H1 (cell line): ENCODE measurements around the gene NRXN2. TPM values are rescaled to one million over a fixed set of nuclear protein-coding genes. Genes with fewer than 3 reads are reported as not detected.

ENCODE experiments used
- CTCF ChIA-PET: fragments of 300-600 bp; sonication (Branson Sonifier 250); formaldehyde crosslinking; loops from one replicate; lab custom pipeline; 2021; ENCODE audit not compliant: partially characterized antibody; lab: Charles Lee
- POLR2A ChIA-PET: fragments of 300-600 bp; sonication (Branson Sonifier 250); formaldehyde crosslinking; loops from one replicate; lab custom pipeline; 2021; ENCODE audit warnings: inconsistent platforms; ENCODE audit not compliant: partially characterized antibody; lab: Charles Lee
- DNase-seq, 2 experiments: peaks; one replicate each; pipeline versions ENCODE4 v3.0.0 to v3.0.0-alpha.2; 2010 to 2022; ENCODE audit warnings: low spot score in 2 of 2, low read depth in 1 of 2, mixed read lengths in 1 of 2
- FAIRE-seq: peaks from 2 replicates; lab custom pipeline; 2011; peaks lifted over from hg19 to GRCh38; lab: Jason Lieb, UNC
- H2AFZ ChIP-seq: 2 replicates; pipeline ENCODE4 v1.8.1; 2012; ENCODE audit warnings: low read length, inconsistent platforms
- H2AK5ac ChIP-seq: 2 replicates; pipeline ENCODE4 v1.6.1; 2013; ENCODE audit warnings: low read depth, low read length
- H2BK120ac ChIP-seq: replicated peaks from 2 replicates; pipeline ENCODE3; 2013; ENCODE audit warnings: low read depth, low read length, inconsistent platforms
- H2BK12ac ChIP-seq: 2 replicates; pipeline ENCODE4 v1.6.1; 2013; ENCODE audit warnings: low read depth, low read length
- H2BK15ac ChIP-seq: 2 replicates; pipeline ENCODE4 v1.6.1; 2013; ENCODE audit warnings: low read length
- H2BK20ac ChIP-seq: 2 replicates; pipeline ENCODE4 v1.6.1; 2013; ENCODE audit warnings: low read length
- H2BK5ac ChIP-seq: 2 replicates; pipeline ENCODE4 v1.6.1; 2013; ENCODE audit warnings: low read depth, low read length
- H3K14ac ChIP-seq: 2 replicates; pipeline ENCODE4 v1.6.1; 2013; ENCODE audit warnings: inconsistent platforms; ENCODE audit not compliant: insufficient read length
- H3K18ac ChIP-seq: 2 replicates; pipeline ENCODE4 v1.6.1; 2013; ENCODE audit warnings: low read length; ENCODE audit errors: extremely low read depth
- H3K23ac ChIP-seq: 2 replicates; pipeline ENCODE4 v1.6.1; 2013; ENCODE audit warnings: inconsistent platforms; ENCODE audit not compliant: insufficient read length
- H3K23me2 ChIP-seq: 2 replicates; pipeline ENCODE4 v1.6.1; 2013; ENCODE audit warnings: low read depth, low read length
- H3K27ac ChIP-seq: 2 replicates; pipeline ENCODE4 v1.6.1; 2011; ENCODE audit warnings: low read depth, low read length, inconsistent platforms
- H3K27me3 ChIP-seq, 4 experiments: replicated peaks in 1 of 4; 1 replicate in 1 of 4; 2 replicates in 3 of 4; pipeline versions ENCODE4 v1.6.1 to v1.8.1; 2011 to 2013; ENCODE audit warnings: low read length in 3 of 4, mild to moderate bottlenecking in 3 of 4, inconsistent platforms in 2 of 4, mixed read lengths in 2 of 4, moderate library complexity in 1 of 4; ENCODE audit not compliant: control insufficient read depth in 3 of 4, insufficient read depth in 3 of 4; ENCODE audit errors: extremely low read depth in 1 of 4
- H3K36me3 ChIP-seq, 4 experiments: 2 replicates each; pipeline versions ENCODE4 v1.6.1 to v1.8.1; 2011 to 2013; ENCODE audit warnings: mild to moderate bottlenecking in 4 of 4, low read length in 3 of 4, moderate library complexity in 2 of 4, control low read depth in 1 of 4, inconsistent platforms in 1 of 4; ENCODE audit not compliant: insufficient read depth in 4 of 4, control insufficient read depth in 2 of 4
- H3K4ac ChIP-seq: replicated peaks from 2 replicates; pipeline ENCODE3; 2013; ENCODE audit warnings: low read length, low read depth, mixed read lengths, inconsistent platforms; ENCODE audit not compliant: insufficient read length
- H3K4me1 ChIP-seq, 4 experiments: replicated peaks in 1 of 4; 1 replicate in 1 of 4; 2 replicates in 3 of 4; pipeline versions ENCODE4 v1.6.1 to v1.8.1; 2011 to 2013; ENCODE audit warnings: low read length in 3 of 4, inconsistent platforms in 2 of 4, mixed read lengths in 1 of 4; ENCODE audit not compliant: insufficient read depth in 4 of 4, control insufficient read depth in 3 of 4
- H3K4me2 ChIP-seq, 2 experiments: 2 replicates each; pipeline versions ENCODE4 v1.6.1 to v1.8.1; 2011 to 2013; ENCODE audit warnings: low read depth in 2 of 2, low read length in 2 of 2, control low read depth in 1 of 2, inconsistent platforms in 1 of 2, mild to moderate bottlenecking in 1 of 2; ENCODE audit not compliant: insufficient read depth in 1 of 2
- H3K4me3 ChIP-seq, 4 experiments: fragments of 200-600, 300-600 bp in 1 of 4; sonication (generic), shearing (Covaris generic), sonication (Bioruptor Twin) in 1 of 4; 2 replicates each; pipeline versions ENCODE4 v1.5.1 to v1.8.1; 2011 to 2016; ENCODE audit warnings: low read length in 4 of 4, low read depth in 3 of 4, control low read depth in 2 of 4, inconsistent platforms in 2 of 4, mild to moderate bottlenecking in 2 of 4, mixed read lengths in 1 of 4, moderate library complexity in 1 of 4; ENCODE audit not compliant: insufficient read depth in 2 of 4; ENCODE audit errors: extremely low read depth in 1 of 4
- H3K56ac ChIP-seq: replicated peaks from 2 replicates; pipeline ENCODE3; 2013; ENCODE audit warnings: low read depth, mild to moderate bottlenecking, mixed read lengths, low read length, inconsistent platforms; ENCODE audit not compliant: insufficient read length
- H3K79me1 ChIP-seq: 2 replicates; pipeline ENCODE4 v1.6.1; 2013; ENCODE audit warnings: low read depth, low read length, control low read depth
- H3K79me2 ChIP-seq, 2 experiments: 2 replicates each; pipeline versions ENCODE4 v1.6.1 to v1.8.1; 2012 to 2013; ENCODE audit warnings: low read length in 2 of 2, mild to moderate bottlenecking in 2 of 2, inconsistent platforms in 1 of 2; ENCODE audit not compliant: insufficient read depth in 2 of 2, control insufficient read depth in 1 of 2
- H3K9ac ChIP-seq, 4 experiments: replicated peaks in 1 of 4; 1 replicate in 1 of 4; 2 replicates in 3 of 4; pipeline versions ENCODE4 v1.6.1 to v1.8.1; 2011 to 2013; ENCODE audit warnings: low read depth in 3 of 4, low read length in 3 of 4, control low read depth in 2 of 4, mild to moderate bottlenecking in 2 of 4, moderate library complexity in 2 of 4, inconsistent platforms in 1 of 4; ENCODE audit errors: extremely low read depth in 1 of 4
- H3K9me3 ChIP-seq, 2 experiments: 2 replicates each; pipeline versions ENCODE4 v1.6.1 to v1.8.1; 2012 to 2013; ENCODE audit warnings: mild to moderate bottlenecking in 2 of 2, moderate library complexity in 2 of 2, control low read depth in 1 of 2, inconsistent platforms in 1 of 2, low read depth in 1 of 2, low read length in 1 of 2, mixed read lengths in 1 of 2; ENCODE audit not compliant: insufficient read depth in 2 of 2
- H4K20me1 ChIP-seq, 2 experiments: replicated peaks in 1 of 2; 2 replicates each; pipeline versions ENCODE3 to v1.8.1; 2011 to 2013; ENCODE audit warnings: inconsistent platforms in 2 of 2, low read length in 2 of 2, mild to moderate bottlenecking in 1 of 2; ENCODE audit not compliant: insufficient read depth in 2 of 2, control insufficient read depth in 1 of 2
- H4K5ac ChIP-seq: 2 replicates; pipeline ENCODE4 v1.6.1; 2013; ENCODE audit warnings: low read length, low read depth, mixed read lengths, inconsistent platforms; ENCODE audit not compliant: insufficient read length
- H4K8ac ChIP-seq: 2 replicates; pipeline ENCODE4 v1.8.0; 2013; ENCODE audit warnings: mild to moderate bottlenecking, moderate library complexity, low read length, inconsistent platforms; ENCODE audit not compliant: insufficient read depth; ENCODE audit errors: extremely low read depth
- H4K91ac ChIP-seq: replicated peaks from 2 replicates; pipeline ENCODE3; 2013; ENCODE audit warnings: low read length, mixed read lengths, inconsistent platforms; ENCODE audit not compliant: insufficient read length
- CHD1 ChIP-seq: IDR thresholded peaks from 2 replicates; pipeline ENCODE4 v1.6.1; 2012; ENCODE audit warnings: low read depth, low read length, improper control_type of control experiment
- EGR1 ChIP-seq: IDR thresholded peaks from 2 replicates; pipeline ENCODE4 v1.6.1; 2011; ENCODE audit warnings: low read depth, low read length, borderline replicate concordance
- RBBP5 ChIP-seq: IDR thresholded peaks from 2 replicates; pipeline ENCODE4 v1.7.1; 2012; ENCODE audit warnings: low read depth, mild to moderate bottlenecking, inconsistent platforms, low read length, moderate library complexity, borderline replicate concordance
- SIRT6 ChIP-seq: IDR thresholded peaks from one replicate; pipeline ENCODE4 v1.7.1; 2012; ENCODE audit warnings: low read length, inconsistent platforms
- SP1 ChIP-seq: IDR thresholded peaks from 2 replicates; pipeline ENCODE4 v1.6.1; 2011; ENCODE audit warnings: low read depth, low read length
- TCF12 ChIP-seq: IDR thresholded peaks from 2 replicates; pipeline ENCODE4 v1.6.1; 2011; ENCODE audit warnings: low read depth, mild to moderate bottlenecking, low read length
- WGBS, 2 experiments: shearing (Covaris generic) in 1 of 2; methylation state at CpG; one replicate each; pipeline versions ENCODE4 v1.1.6 to v1.1.7; 2013 to 2015; ENCODE audit warnings: low lambda C conversion rate in 2 of 2, mixed read lengths in 2 of 2, inconsistent platforms in 1 of 2, low coverage in 1 of 2, missing lambda C conversion rate in 1 of 2; ENCODE audit not compliant: insufficient replicate concordance in 2 of 2, insufficient coverage in 1 of 2, insufficient read length in 1 of 2; ENCODE audit errors: extremely low coverage in 1 of 2, missing lambda C conversion rate in 1 of 2; 5-methylcytosine and 5-hydroxymethylcytosine counted together
- polyA plus RNA-seq, 7 experiments: library from polyadenylated mRNA; depleted of rRNA in 3 of 7; stranded (reverse) in 5 of 7; unstranded in 2 of 7; fragments of >200 nt in 5 of 7; fragments of 200-250 nt in 2 of 7; gene quantifications; 1 replicate in 5 of 7; 2 replicates in 1 of 7; 4 replicates in 1 of 7; pipeline versions ENCODE4 v1.2.1 to v1.2.3, GENCODE V29; 2011 to 2013; ENCODE audit warnings: missing spikeins in 2 of 7, mixed read lengths in 2 of 7
- total RNA-seq: library from RNA; stranded (reverse); fragmentation: NEBNext Ultra II Directional; extraction: Animal tissue kit (Norgen Biotek cat#: 25700); gene quantifications from 2 replicates; pipeline ENCODE4 v1.2.1, GENCODE V29; 2021
- TF ChIP-seq, protein P1 (sequence below): IDR thresholded peaks from 2 replicates; pipeline ENCODE4 v1.6.1; 2011; ENCODE audit warnings: low read length, improper control_type of control experiment

Gene NRXN2
- total and polyA plus RNA-seq, 2 of the 8 experiments (the other 6 are each of a cell fraction or from before 2014, with no cell fraction given) = 1.3 to 11.5 TPM

DNA sequence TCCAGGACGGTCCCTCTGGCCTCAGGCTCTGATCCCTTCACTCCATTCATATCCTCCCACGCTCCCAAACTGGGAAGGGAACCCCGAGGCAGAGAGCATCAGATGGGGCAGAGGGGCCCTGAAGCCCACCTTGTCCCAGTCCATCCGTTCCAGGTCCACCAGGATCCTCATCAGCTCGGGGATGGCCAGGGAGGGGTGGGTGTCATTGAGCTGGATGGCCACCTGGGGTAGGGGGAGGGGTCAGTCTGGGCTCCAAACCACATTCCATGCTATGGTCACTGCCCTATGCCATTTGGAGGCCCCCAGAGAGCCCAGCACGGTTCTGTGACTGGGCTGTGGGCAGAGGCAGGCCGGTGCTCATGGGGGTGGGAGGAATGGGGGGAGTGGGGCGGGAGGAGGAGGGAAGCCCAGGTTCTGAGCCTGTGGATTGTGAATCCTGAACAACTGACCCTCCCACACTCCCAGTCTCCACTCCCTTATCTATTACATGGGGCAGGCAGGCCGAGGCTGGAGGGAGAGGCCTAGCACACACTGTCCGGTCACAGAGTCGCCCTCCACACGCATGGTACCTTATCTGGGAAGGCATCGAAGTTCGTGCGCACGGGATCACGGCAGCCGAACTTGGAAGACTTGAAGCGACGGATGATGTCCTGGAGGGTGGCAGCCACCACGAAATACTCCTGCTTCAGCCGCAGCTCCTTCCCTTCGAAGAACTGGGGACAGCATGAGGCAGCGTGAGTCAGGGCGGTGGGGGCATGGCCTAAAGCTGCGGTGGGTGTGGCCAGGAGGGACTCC, 31.3 kb upstream of the NRXN2 start:
- no peak overlapping the region for H2AK5ac ChIP-seq
- no peak overlapping the region for H2BK120ac ChIP-seq

More for the DNA sequence above, 31.3 kb upstream of the NRXN2 start:
- FAIRE-seq = no peak
- H3K9ac ChIP-seq = no peak overlapping the region
- H4K8ac ChIP-seq = no peak overlapping the region; the same call in 1 of the 2 replicates
- H2BK20ac ChIP-seq = no peak overlapping the region; the same call in 1 of the 2 replicates
- peak overlapping the region; percentile 72; the same call in 1 of the 2 replicates for H2BK15ac ChIP-seq
- H3K4me3 ChIP-seq = no peak overlapping the region
- no peak for TF ChIP-seq CHD1
- TF ChIP-seq, protein P1, sequence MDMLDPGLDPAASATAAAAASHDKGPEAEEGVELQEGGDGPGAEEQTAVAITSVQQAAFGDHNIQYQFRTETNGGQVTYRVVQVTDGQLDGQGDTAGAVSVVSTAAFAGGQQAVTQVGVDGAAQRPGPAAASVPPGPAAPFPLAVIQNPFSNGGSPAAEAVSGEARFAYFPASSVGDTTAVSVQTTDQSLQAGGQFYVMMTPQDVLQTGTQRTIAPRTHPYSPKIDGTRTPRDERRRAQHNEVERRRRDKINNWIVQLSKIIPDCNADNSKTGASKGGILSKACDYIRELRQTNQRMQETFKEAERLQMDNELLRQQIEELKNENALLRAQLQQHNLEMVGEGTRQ = no peak
- no peak for TF ChIP-seq TCF12
- no peak for TF ChIP-seq EGR1
- TF ChIP-seq SP1 = no peak
- TF ChIP-seq RBBP5 = no peak
- TF ChIP-seq SIRT6 = no peak
- H3K23me2 ChIP-seq = no peaks in the 10 kb centered on the region
- H3K9me3 ChIP-seq = no peaks in the 10 kb centered on the region
- H3K4ac ChIP-seq = no peak overlapping the region
- ChIA-PET CTCF (interaction anchor here (0.5 to 23.7 kb wide), 5 partner anchors 9 to 502 kb away, joined by 3 to 376 read pairs (median 3); partner anchors contain the start of genes PYGM, RASGRP2 and SF1), POLR2A (interaction anchor here (29.2 to 42.9 kb wide), 2 partner anchors 5 to 11 kb away, joined by 1087 read pairs; partner anchors contain the start of genes PYGM, RASGRP2 and SF1)
- H3K23ac ChIP-seq = no peak overlapping the region
- no peak overlapping the region for H3K14ac ChIP-seq
- H3K79me2 ChIP-seq = no peaks in the 10 kb centered on the region
- WGBS, 2 experiments = 89% methylated on average over 25 of the region's 26 CpGs; no CpG with 5 or more reads in 1 of the 2 experiments
- H2BK5ac ChIP-seq = 0 out of 2 replicates have a peak overlapping the region, but pooled peaks have one; percentile 49
- H3K4me1 ChIP-seq = peaks cover 0 to 15% (median 7%) of the 10 kb centered on the region in 4 experiments; a peak in 6 of 7 replicates
- H4K5ac ChIP-seq = no peak overlapping the region
- no peak overlapping the region for H2AFZ ChIP-seq
- H3K27me3 ChIP-seq = no peaks in the 10 kb centered on the region
- H2BK12ac ChIP-seq = peak overlapping the region; percentile 44; the same call in 1 of the 2 replicates
- H4K91ac ChIP-seq = peak overlapping the region; percentile 80
- no peaks in the 10 kb centered on the region for H4K20me1 ChIP-seq
- H3K56ac ChIP-seq = no peak overlapping the region
- no peak overlapping the region for H3K4me2 ChIP-seq
- H3K18ac ChIP-seq = peak overlapping the region; percentile 43; the same call in 1 of the 2 replicates
- H3K27ac ChIP-seq = no peak overlapping the region
- no peaks in the 10 kb centered on the region; a peak in 1 of 8 replicates for H3K36me3 ChIP-seq
- no peaks in the 10 kb centered on the region for H3K79me1 ChIP-seq
- no peak for DNase-seq
